Retinal pigment epithelial cell (primary cell): Measurements from ENCODE around the gene DHH.
A peak's percentile ranks its signal among the peaks of the same experiment; 100 is the strongest.

ENCODE experiments used
- DNase-seq: peaks from one replicate; pipeline ENCODE4 v3.0.0-alpha.2; 2010; ENCODE audit warnings: low read depth
- H3K4me3 ChIP-seq: 2 replicates; pipeline ENCODE4 v1.5.1; 2011; ENCODE audit warnings: mild to moderate bottlenecking, low read length, control low read depth, moderate library complexity
- TF ChIP-seq, protein P1 (sequence below): conservative IDR thresholded peaks from 2 replicates; pipeline ENCODE4 v1.5.1; 2011; ENCODE audit warnings: low read depth, low read length, control low read depth, inconsistent platforms

The DHH gene

GRCh38 chr12:49059299-49060171 lies 35.1 kb downstream of the DHH start:
- TF ChIP-seq, protein P1, sequence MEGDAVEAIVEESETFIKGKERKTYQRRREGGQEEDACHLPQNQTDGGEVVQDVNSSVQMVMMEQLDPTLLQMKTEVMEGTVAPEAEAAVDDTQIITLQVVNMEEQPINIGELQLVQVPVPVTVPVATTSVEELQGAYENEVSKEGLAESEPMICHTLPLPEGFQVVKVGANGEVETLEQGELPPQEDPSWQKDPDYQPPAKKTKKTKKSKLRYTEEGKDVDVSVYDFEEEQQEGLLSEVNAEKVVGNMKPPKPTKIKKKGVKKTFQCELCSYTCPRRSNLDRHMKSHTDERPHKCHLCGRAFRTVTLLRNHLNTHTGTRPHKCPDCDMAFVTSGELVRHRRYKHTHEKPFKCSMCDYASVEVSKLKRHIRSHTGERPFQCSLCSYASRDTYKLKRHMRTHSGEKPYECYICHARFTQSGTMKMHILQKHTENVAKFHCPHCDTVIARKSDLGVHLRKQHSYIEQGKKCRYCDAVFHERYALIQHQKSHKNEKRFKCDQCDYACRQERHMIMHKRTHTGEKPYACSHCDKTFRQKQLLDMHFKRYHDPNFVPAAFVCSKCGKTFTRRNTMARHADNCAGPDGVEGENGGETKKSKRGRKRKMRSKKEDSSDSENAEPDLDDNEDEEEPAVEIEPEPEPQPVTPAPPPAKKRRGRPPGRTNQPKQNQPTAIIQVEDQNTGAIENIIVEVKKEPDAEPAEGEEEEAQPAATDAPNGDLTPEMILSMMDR: no peak
- H3K4me3 ChIP-seq: peak overlapping the region; percentile 93
- DNase-seq: no peak

DNA sequence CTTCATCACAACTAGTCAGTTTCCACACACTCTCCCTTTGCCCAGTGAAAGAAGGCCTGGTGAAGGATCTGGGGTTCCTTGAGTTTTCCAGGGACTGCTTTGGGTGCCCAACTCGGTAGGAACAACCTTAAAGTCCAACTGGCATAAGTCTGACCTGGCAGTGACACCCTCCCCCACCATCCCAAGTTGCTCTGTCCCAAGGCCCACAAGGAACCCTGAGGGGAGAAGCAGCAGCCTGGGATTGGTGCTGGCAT lies 35.6 kb downstream of the DHH start:
- peak overlapping the region; percentile 93 for H3K4me3 ChIP-seq
- no peak for DNase-seq
- TF ChIP-seq, protein P1: no peak

DNA sequence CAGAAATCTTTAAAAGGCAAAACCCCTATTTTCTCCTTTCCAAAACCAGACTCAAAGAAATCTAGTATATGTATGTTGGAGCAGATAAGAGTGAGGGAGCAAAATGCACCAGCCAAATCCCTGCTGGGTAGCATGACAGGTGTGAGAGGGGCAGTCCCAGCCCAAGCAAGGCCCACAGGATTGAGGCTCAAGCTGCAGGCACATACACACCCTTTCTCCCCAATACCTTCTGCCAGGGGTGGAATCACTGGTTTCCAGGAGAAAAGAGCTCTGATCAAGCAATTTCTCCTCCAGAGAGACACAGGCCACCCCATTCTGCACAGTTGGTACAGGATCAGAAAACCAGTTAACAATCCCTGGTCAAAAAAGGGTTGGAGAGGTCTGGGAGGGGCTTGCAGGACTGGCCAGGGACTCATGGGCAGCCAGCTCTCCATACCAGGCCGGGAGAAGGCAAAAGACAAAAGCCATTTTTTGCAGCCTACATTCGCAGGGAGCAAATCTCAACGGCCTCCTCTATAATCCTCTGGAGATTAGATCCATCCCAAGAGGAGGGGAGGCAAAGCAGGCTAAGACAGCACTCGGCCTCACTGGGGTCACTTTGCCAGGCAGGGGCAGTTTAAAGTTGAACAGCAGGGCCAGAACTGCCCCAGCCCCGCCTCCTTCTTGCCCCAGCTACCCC lies 36.1 kb downstream of the DHH start:
- TF ChIP-seq, protein P1: no peak
- peak overlapping the region; percentile 93 for H3K4me3 ChIP-seq
- DNase-seq: no peak

- no peak for DNase-seq
- TF ChIP-seq, protein P1: no peak
- H3K4me3 ChIP-seq: peak overlapping the region; percentile 93
Measured at GRCh38 chr12:49057888-49058287, 36.7 kb downstream of the DHH start.

GRCh38 chr12:49055978-49056754 lies 38.4 kb downstream of the DHH start:
- no peak for DNase-seq
- TF ChIP-seq, protein P1: no peak

GRCh38 chr12:49055092-49055491 lies 39.5 kb downstream of the DHH start:
- H3K4me3 ChIP-seq: no peak overlapping the region
- TF ChIP-seq, protein P1: no peak
- no peak for DNase-seq

More at GRCh38 chr12:49055978-49056754, 38.4 kb downstream of the DHH start:
- H3K4me3 ChIP-seq: peak overlapping the region; percentile 16
